ENCODE data around the gene SLC23A1.

The SLC23A1 gene

GRCh38 chr5:139407517-139407916 lies 24.4 kb upstream of the SLC23A1 start:
- no peak for DNase-seq (ENCODE audit: low read depth)

GRCh38 chr5:139406963-139407362 lies 23.9 kb upstream of the SLC23A1 start:
- DNase-seq (ENCODE audit: low read depth) = no peak

GRCh38 chr5:139404484-139404840 lies 21.4 kb upstream of the SLC23A1 start:
- no peak for DNase-seq (ENCODE audit: low read depth)

- peak; percentile 90 for DNase-seq (ENCODE audit: low read depth)
Measured at GRCh38 chr5:139403787-139404483, 20.8 kb upstream of the SLC23A1 start, which contains the start of gene SPATA24. SPATA24 (minus strand) TSS chr5:139404089; CDS start chr5:139404060, 29 bp downstream.

- no peak for DNase-seq (ENCODE audit: low read depth)
Measured at GRCh38 chr5:139403418-139403786, 20.3 kb upstream of the SLC23A1 start.

- no peak for DNase-seq (ENCODE audit: low read depth)
Measured at GRCh38 chr5:139402561-139403158, 19.6 kb upstream of the SLC23A1 start.

- no peak for DNase-seq (ENCODE audit: low read depth)
Measured at GRCh38 chr5:139401546-139401945, 18.4 kb upstream of the SLC23A1 start.

- DNase-seq (ENCODE audit: low read depth) = no peak
Measured at GRCh38 chr5:139399501-139400121, 16.5 kb upstream of the SLC23A1 start.

- no peak for DNase-seq (ENCODE audit: low read depth)
Measured at GRCh38 chr5:139397921-139398320, 14.8 kb upstream of the SLC23A1 start.

GRCh38 chr5:139396691-139397090 lies 13.6 kb upstream of the SLC23A1 start:
- DNase-seq (ENCODE audit: low read depth) = no peak

GRCh38 chr5:139395844-139396640 lies 12.9 kb upstream of the SLC23A1 start:
- no peak for DNase-seq (ENCODE audit: low read depth)

- DNase-seq (ENCODE audit: low read depth) = no peak
Measured at GRCh38 chr5:139394654-139395566, 11.8 kb upstream of the SLC23A1 start, which contains the start of gene PROB1. PROB1 (minus strand) TSS chr5:139395104; CDS start chr5:139395081, 23 bp downstream.

GRCh38 chr5:139394123-139394653 lies 11.1 kb upstream of the SLC23A1 start:
- DNase-seq (ENCODE audit: low read depth) = no peak

GRCh38 chr5:139393497-139394122 lies 10.5 kb upstream of the SLC23A1 start:
- no peak for DNase-seq (ENCODE audit: low read depth)

GRCh38 chr5:139392678-139393496 lies 9.8 kb upstream of the SLC23A1 start:
- peak; percentile 54 for DNase-seq (ENCODE audit: low read depth)

GRCh38 chr5:139392324-139392677 lies 9.2 kb upstream of the SLC23A1 start:
- DNase-seq (ENCODE audit: low read depth) = no peak

GRCh38 chr5:139391570-139392323 lies 8.7 kb upstream of the SLC23A1 start:
- no peak for DNase-seq (ENCODE audit: low read depth)

- no peak for DNase-seq (ENCODE audit: low read depth)
Measured at GRCh38 chr5:139390639-139391569, 7.8 kb upstream of the SLC23A1 start.
